HepG2 (cell line): ENCODE data around the gene NTN3. TPM values are rescaled to one million over a fixed set of nuclear protein-coding genes. Genes with fewer than 3 reads are reported as not detected.

Experiments used
- ATAC-seq: fragments of 200-7000 bp; cut with Tn5 transposase; 3 replicates; pipeline ENCODE4 v1.9.1; 2020; ENCODE audit warnings: mild to moderate bottlenecking, moderate library complexity
- BruUV-seq: library from RNA; stranded (reverse); fragments of 400-500 nt; replicated peaks from 2 replicates; lab custom pipeline; 2021; lab: Mats Ljungman, UMichigan
- CTCF ChIA-PET: fragments of 300-600 bp; formaldehyde crosslinking; extraction: SDS; loops from one replicate; lab custom pipeline; 2021; ENCODE audit warnings: low total read pairs, inconsistent platforms, low intra/inter-chr PET ratio; lab: Yijun Ruan, JAX
- POLR2A ChIA-PET: fragments of 350-600 bp; sonication (Branson Sonifier 250); formaldehyde crosslinking; loops from one replicate; lab custom pipeline; 2020; ENCODE audit warnings: antibody characterized with exemption, inconsistent platforms; lab: Yijun Ruan, JAX
- DNase-seq: peaks from one replicate; pipeline ENCODE4 v3.0.0-alpha.2; 2015; ENCODE audit warnings: low spot score
- FAIRE-seq: peaks from 3 replicates; lab custom pipeline; 2011; peaks lifted over from hg19 to GRCh38; lab: Jason Lieb, UNC
- H2AFZ ChIP-seq: one replicate; pipeline ENCODE4 v1.6.1; 2011; ENCODE audit warnings: low read length, inconsistent platforms
- H3K27ac ChIP-seq: fragments of 300-600 bp; 3 replicates; pipeline ENCODE4 v1.8.0; 2011; ENCODE audit warnings: mixed run types, mild to moderate bottlenecking, mixed read lengths, low read length, inconsistent platforms; ENCODE audit not compliant: insufficient read depth; ENCODE audit errors: extremely low read length
- H3K27me3 ChIP-seq, 2 experiments: fragments of 200-600 bp in 1 of 2; 2 replicates in 1 of 2; 3 replicates in 1 of 2; pipeline versions ENCODE4 v1.6.0 to v1.8.0; 2011; ENCODE audit warnings: low read length in 2 of 2, mild to moderate bottlenecking in 2 of 2, moderate library complexity in 2 of 2, inconsistent platforms in 1 of 2; ENCODE audit not compliant: insufficient read depth in 2 of 2, control insufficient read depth in 1 of 2
- H3K36me3 ChIP-seq, 2 experiments: fragments of 200-600 bp in 1 of 2; replicated peaks in 1 of 2; 2 replicates in 1 of 2; 3 replicates in 1 of 2; pipeline versions ENCODE4 v1.5.1 to v1.8.0; 2011; ENCODE audit warnings: low read length in 2 of 2, inconsistent platforms in 1 of 2; ENCODE audit not compliant: insufficient read depth in 2 of 2, control insufficient read depth in 1 of 2
- H3K4me1 ChIP-seq: 2 replicates; pipeline ENCODE4 v1.5.1; 2012; ENCODE audit warnings: low read length, inconsistent platforms; ENCODE audit not compliant: insufficient read depth
- H3K4me2 ChIP-seq: 2 replicates; pipeline ENCODE4 v1.6.0; 2011; ENCODE audit warnings: low read depth, low read length, inconsistent platforms
- H3K4me3 ChIP-seq, 3 experiments: fragments of 200-600 bp in 1 of 3; sonication (generic), shearing (Covaris generic) in 1 of 3; replicated peaks in 1 of 3; 2 replicates each; pipeline ENCODE4 v1.5.1; 2011 to 2016; ENCODE audit warnings: low read length in 3 of 3, inconsistent platforms in 2 of 3, low read depth in 2 of 3, mild to moderate bottlenecking in 2 of 3, control low read depth in 1 of 3, mixed read lengths in 1 of 3; ENCODE audit not compliant: insufficient read depth in 1 of 3
- H3K79me2 ChIP-seq: one replicate; pipeline ENCODE4 v1.6.1; 2011; ENCODE audit warnings: low read length, inconsistent platforms; ENCODE audit not compliant: insufficient read depth
- H3K9ac ChIP-seq: 2 replicates; pipeline ENCODE4 v1.6.0; 2011; ENCODE audit warnings: mild to moderate bottlenecking, low read depth, low read length, inconsistent platforms; ENCODE audit not compliant: insufficient read depth
- H3K9me3 ChIP-seq: 2 replicates; pipeline ENCODE4 v1.5.1; 2012; ENCODE audit warnings: mild to moderate bottlenecking, low read length
- H4K20me1 ChIP-seq: 2 replicates; pipeline ENCODE4 v1.6.0; 2011; ENCODE audit warnings: inconsistent platforms, mild to moderate bottlenecking, low read length, moderate library complexity; ENCODE audit not compliant: insufficient read depth
- ELF1 ChIP-seq: sonication (generic); formaldehyde crosslinking; IDR thresholded peaks from 2 replicates; pipeline ENCODE4 v1.4.0; 2020; ENCODE audit warnings: missing genetic modification reagents
- JARID2 ChIP-seq: sonication (generic); formaldehyde crosslinking; IDR thresholded peaks from 2 replicates; pipeline ENCODE4 v1.8.1; 2023; ENCODE audit warnings: missing genetic modification reagents, inconsistent platforms; ENCODE audit not compliant: insufficient replicate concordance
- SATB2 ChIP-seq: sonication (generic); formaldehyde crosslinking; IDR thresholded peaks from 2 replicates; pipeline ENCODE4 v1.5.0; 2020; ENCODE audit warnings: missing genetic modification reagents
- SMARCE1 ChIP-seq: fragments of 450-650 bp; IDR thresholded peaks from 2 replicates; pipeline ENCODE4 v1.6.1; 2017; ENCODE audit warnings: borderline replicate concordance
- XBP1 ChIP-seq: sonication (generic); formaldehyde crosslinking; IDR thresholded peaks from 2 replicates; pipeline ENCODE4 v1.5.0; 2020; ENCODE audit warnings: missing genetic modification reagents
- ZKSCAN5 ChIP-seq: sonication (generic); formaldehyde crosslinking; IDR thresholded peaks from 2 replicates; pipeline ENCODE4 v1.5.1; 2020; ENCODE audit warnings: mild to moderate bottlenecking, missing genetic modification reagents
- ZNF253 ChIP-seq: sonication (generic); formaldehyde crosslinking; IDR thresholded peaks from 2 replicates; pipeline ENCODE4 v1.8.0; 2022; ENCODE audit warnings: mild to moderate bottlenecking, missing genetic modification reagents, borderline replicate concordance
- ZNF550 ChIP-seq: sonication (generic); formaldehyde crosslinking; IDR thresholded peaks from 2 replicates; pipeline ENCODE4 v1.4.0; 2020; ENCODE audit warnings: mild to moderate bottlenecking, missing genetic modification reagents, borderline replicate concordance
- ZSCAN21 ChIP-seq: sonication (generic); formaldehyde crosslinking; IDR thresholded peaks from 2 replicates; pipeline ENCODE4 v1.8.0; 2022; ENCODE audit warnings: mild to moderate bottlenecking, missing genetic modification reagents, moderate library complexity, borderline replicate concordance
- WGBS: methylation state at CpG from one replicate; pipeline ENCODE4 v1.1.6; 2017; ENCODE audit warnings: low lambda C conversion rate; 5-methylcytosine and 5-hydroxymethylcytosine counted together
- in situ Hi-C: cut with HindIII; loops from 2 replicates; pipeline ENCODE4 v1.10.0; 2017; ENCODE audit warnings: low pct_unique_long_range_greater_than_20kb; ENCODE audit not compliant: extremely low pct_ligation_motif_present
- intact Hi-C: fragments of 100-400 bp; cut with micrococcal nuclease; formaldehyde crosslinking; loops from one replicate; pipeline ENCODE4 v1.10.0; 2022; ENCODE audit not compliant: unreplicated experiment
- polyA plus RNA-seq, 8 experiments: library from polyadenylated mRNA; depleted of rRNA in 3 of 8; stranded (reverse) in 7 of 8; unstranded in 1 of 8; fragments of >200 nt; fragmentation: Illumina TruSeq in 4 of 8; extraction: Trizol in 4 of 8; gene quantifications; 2 replicates each; pipeline versions ENCODE4 v1.2.1 to v1.2.3, GENCODE V29; 2011 to 2016; ENCODE audit warnings: low read depth in 4 of 8, missing spikeins in 1 of 8, mixed read lengths in 1 of 8; ENCODE audit not compliant: insufficient read depth in 1 of 8
- total RNA-seq, 5 experiments: library from RNA; depleted of rRNA; stranded (reverse); fragments of >200 nt; fragmentation: Illumina TruSeq; extraction: Trizol; gene quantifications; 2 replicates each; pipeline ENCODE4 v1.2.3, GENCODE V29; 2016; ENCODE audit warnings: low read depth in 1 of 5
- TF ChIP-seq, protein P1 (sequence below): sonication (generic); formaldehyde crosslinking; IDR thresholded peaks from 2 replicates; pipeline ENCODE4 v1.5.1; 2020; ENCODE audit warnings: mild to moderate bottlenecking, missing genetic modification reagents, moderate library complexity
- TF ChIP-seq, protein P2 (sequence below): sonication (generic); formaldehyde crosslinking; IDR thresholded peaks from 2 replicates; pipeline ENCODE4 v1.4.0; 2020; ENCODE audit warnings: missing genetic modification reagents
- TF ChIP-seq, protein P3 (sequence below): IDR thresholded peaks from 2 replicates; pipeline ENCODE4 v1.6.1; 2016; ENCODE audit warnings: missing genetic modification reagents, missing compliant biosample characterization
- TF ChIP-seq, protein P4 (sequence below), 2 experiments: IDR thresholded peaks; 2 replicates each; pipeline ENCODE4 v1.6.1; 2011 to 2012; ENCODE audit warnings: low read length in 2 of 2, borderline replicate concordance in 1 of 2, low read depth in 1 of 2, mild to moderate bottlenecking in 1 of 2, moderate library complexity in 1 of 2

NTN3 gene
- total and polyA plus RNA-seq, 2 of the 13 experiments (the other 11 are each of a cell fraction or from before 2014, with no cell fraction given), result 0.09 to 0.20 TPM

DNA sequence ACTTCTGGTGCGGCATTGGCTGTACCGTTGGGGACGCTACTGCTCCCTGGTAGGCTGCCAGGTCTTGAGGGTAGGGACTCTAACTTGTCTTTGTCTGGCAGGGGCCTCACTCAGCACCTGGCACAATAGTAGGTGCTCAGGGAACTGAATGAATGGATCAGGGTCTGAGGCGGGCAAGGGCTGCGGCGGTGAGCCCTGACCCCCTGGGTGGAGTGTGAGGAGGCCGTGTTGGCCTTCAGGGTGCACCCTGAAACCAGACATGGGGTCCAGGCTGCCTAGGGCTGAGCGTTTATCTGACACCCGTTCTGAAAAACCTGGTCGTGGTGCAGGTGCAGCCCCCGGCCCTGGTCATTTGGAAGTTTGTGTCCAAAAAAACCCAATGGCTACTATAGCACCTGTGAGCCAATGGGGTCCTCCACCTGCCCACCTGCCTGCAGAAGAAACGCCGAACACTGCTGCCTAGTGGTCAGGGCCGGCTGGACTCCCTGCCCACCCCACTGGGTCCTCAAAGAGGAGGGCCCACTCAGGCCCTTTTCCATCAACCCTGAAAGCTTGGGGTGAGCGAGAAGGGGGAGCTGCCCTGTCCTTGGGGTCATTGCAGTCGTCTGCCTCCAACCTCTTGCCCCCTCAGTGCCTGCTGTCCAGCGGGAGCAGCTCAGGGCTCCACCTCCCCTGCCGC is 37.8 kb downstream of the NTN3 start:
- no peak for ATAC-seq
- Histone ChIP-seq H3K4me3 (no peak overlapping the region), H4K20me1 (no peaks in the 10 kb centered on the region), H3K9ac (no peak overlapping the region), H3K9me3 (no peaks in the 10 kb centered on the region), H3K4me1 (peaks cover 21% of the 10 kb centered on the region), H3K27me3 (no peaks in the 10 kb centered on the region), H3K4me2 (no peak overlapping the region), H2AFZ (no peak overlapping the region), H3K27ac (no peak overlapping the region), H3K79me2 (no peaks in the 10 kb centered on the region), H3K36me3 (no peaks in the 10 kb centered on the region)
- no peak for FAIRE-seq
- DNase-seq, result no peak
- ChIA-PET CTCF (no interaction called here), POLR2A (no interaction called here)
- in situ Hi-C loops (no loop called here), intact Hi-C loops (loop anchor here (10.0 kb wide), 1 partner anchor 164 kb away; the partner anchor contains the start of gene ABCA3)
- 82% methylated on average over 10 of the region's 18 CpGs for WGBS
- no TSS peak for BruUV-seq
- TF ChIP-seq SATB2 (CRISPR knock-in tag), result no peak
- TF ChIP-seq, protein P1, sequence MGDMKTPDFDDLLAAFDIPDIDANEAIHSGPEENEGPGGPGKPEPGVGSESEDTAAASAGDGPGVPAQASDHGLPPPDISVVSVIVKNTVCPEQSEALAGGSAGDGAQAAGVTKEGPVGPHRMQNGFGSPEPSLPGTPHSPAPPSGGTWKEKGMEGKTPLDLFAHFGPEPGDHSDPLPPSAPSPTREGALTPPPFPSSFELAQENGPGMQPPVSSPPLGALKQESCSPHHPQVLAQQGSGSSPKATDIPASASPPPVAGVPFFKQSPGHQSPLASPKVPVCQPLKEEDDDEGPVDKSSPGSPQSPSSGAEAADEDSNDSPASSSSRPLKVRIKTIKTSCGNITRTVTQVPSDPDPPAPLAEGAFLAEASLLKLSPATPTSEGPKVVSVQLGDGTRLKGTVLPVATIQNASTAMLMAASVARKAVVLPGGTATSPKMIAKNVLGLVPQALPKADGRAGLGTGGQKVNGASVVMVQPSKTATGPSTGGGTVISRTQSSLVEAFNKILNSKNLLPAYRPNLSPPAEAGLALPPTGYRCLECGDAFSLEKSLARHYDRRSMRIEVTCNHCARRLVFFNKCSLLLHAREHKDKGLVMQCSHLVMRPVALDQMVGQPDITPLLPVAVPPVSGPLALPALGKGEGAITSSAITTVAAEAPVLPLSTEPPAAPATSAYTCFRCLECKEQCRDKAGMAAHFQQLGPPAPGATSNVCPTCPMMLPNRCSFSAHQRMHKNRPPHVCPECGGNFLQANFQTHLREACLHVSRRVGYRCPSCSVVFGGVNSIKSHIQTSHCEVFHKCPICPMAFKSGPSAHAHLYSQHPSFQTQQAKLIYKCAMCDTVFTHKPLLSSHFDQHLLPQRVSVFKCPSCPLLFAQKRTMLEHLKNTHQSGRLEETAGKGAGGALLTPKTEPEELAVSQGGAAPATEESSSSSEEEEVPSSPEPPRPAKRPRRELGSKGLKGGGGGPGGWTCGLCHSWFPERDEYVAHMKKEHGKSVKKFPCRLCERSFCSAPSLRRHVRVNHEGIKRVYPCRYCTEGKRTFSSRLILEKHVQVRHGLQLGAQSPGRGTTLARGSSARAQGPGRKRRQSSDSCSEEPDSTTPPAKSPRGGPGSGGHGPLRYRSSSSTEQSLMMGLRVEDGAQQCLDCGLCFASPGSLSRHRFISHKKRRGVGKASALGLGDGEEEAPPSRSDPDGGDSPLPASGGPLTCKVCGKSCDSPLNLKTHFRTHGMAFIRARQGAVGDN, result no peak
- TF ChIP-seq, protein P2, sequence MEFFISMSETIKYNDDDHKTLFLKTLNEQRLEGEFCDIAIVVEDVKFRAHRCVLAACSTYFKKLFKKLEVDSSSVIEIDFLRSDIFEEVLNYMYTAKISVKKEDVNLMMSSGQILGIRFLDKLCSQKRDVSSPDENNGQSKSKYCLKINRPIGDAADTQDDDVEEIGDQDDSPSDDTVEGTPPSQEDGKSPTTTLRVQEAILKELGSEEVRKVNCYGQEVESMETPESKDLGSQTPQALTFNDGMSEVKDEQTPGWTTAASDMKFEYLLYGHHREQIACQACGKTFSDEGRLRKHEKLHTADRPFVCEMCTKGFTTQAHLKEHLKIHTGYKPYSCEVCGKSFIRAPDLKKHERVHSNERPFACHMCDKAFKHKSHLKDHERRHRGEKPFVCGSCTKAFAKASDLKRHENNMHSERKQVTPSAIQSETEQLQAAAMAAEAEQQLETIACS (CRISPR knock-in tag), result no peak
- TF ChIP-seq, protein P3, sequence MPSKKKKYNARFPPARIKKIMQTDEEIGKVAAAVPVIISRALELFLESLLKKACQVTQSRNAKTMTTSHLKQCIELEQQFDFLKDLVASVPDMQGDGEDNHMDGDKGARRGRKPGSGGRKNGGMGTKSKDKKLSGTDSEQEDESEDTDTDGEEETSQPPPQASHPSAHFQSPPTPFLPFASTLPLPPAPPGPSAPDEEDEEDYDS, result no peak
- no peak for TF ChIP-seq ELF1 (CRISPR knock-in tag)
- no peak for TF ChIP-seq ZKSCAN5 (CRISPR knock-in tag)
- TF ChIP-seq, protein P4, sequence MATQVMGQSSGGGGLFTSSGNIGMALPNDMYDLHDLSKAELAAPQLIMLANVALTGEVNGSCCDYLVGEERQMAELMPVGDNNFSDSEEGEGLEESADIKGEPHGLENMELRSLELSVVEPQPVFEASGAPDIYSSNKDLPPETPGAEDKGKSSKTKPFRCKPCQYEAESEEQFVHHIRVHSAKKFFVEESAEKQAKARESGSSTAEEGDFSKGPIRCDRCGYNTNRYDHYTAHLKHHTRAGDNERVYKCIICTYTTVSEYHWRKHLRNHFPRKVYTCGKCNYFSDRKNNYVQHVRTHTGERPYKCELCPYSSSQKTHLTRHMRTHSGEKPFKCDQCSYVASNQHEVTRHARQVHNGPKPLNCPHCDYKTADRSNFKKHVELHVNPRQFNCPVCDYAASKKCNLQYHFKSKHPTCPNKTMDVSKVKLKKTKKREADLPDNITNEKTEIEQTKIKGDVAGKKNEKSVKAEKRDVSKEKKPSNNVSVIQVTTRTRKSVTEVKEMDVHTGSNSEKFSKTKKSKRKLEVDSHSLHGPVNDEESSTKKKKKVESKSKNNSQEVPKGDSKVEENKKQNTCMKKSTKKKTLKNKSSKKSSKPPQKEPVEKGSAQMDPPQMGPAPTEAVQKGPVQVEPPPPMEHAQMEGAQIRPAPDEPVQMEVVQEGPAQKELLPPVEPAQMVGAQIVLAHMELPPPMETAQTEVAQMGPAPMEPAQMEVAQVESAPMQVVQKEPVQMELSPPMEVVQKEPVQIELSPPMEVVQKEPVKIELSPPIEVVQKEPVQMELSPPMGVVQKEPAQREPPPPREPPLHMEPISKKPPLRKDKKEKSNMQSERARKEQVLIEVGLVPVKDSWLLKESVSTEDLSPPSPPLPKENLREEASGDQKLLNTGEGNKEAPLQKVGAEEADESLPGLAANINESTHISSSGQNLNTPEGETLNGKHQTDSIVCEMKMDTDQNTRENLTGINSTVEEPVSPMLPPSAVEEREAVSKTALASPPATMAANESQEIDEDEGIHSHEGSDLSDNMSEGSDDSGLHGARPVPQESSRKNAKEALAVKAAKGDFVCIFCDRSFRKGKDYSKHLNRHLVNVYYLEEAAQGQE (IDR thresholded peaks at IDR 0.05; ENCODE audit: borderline replicate concordance in 1 of 2, low read depth in 1 of 2, low read length in 2 of 2), result no peak
- no peak for TF ChIP-seq ZSCAN21 (CRISPR knock-in tag)
- TF ChIP-seq ZNF550 (CRISPR knock-in tag), result no peak
- TF ChIP-seq SMARCE1, result no peak
- TF ChIP-seq JARID2 (CRISPR knock-in tag), result no peak
- no peak for TF ChIP-seq XBP1 (CRISPR knock-in tag)
- no peak for TF ChIP-seq ZNF253
